ENCODE measurements around the gene KMT2E.

- TF ChIP-seq POLR2A (IDR thresholded peaks at IDR 0.05) = no peak
- TF ChIP-seq CTCF (IDR thresholded peaks at IDR 0.05) = no peak
Observed at GRCh38 chr7:104968648-104969047, 45.4 kb upstream of the KMT2E start.

All from testis (tissue), 2 donors.